Measurements from ENCODE around the gene NGRN.

The NGRN gene

DNA sequence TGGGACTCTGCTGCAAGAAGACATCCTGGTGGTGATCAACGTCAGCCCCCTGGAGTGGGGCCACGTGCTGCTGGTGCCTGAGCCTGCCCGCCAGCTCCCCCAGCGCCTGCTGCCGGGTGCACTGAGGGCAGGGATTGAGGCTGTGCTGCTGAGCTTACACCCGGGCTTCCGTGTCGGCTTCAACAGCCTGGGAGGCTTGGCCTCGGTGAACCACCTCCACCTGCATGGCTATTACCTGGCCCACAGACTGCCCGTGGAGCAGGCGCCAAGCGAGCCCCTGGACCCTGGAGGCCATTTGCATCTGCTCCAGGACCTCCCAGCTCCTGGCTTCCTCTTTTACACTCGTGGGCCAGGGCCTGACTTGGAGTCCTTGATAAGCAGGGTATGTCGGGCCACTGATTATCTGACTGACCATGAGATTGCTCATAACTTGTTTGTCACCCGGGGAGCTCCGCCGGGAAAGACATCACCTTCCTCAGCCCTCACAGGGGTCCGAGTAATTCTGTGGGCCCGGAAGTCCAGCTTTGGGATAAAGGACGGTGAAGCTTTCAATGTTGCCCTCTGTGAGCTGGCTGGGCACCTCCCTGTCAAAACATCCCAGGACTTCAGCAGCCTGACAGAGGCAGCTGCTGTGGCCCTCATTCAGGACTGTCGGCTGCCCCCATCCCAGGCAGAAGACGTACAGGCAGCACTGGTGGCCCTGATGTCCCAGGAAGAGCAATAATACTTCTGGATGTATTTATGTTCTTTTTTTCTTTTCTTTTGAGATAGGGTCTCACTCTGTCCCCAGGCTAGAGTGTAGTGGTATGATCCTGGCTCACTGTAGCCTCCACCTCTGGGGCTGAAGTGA, 23.9 kb upstream of the NGRN start:
- DNase-seq (ENCODE audit: low read depth) = no peak
- TF ChIP-seq, protein P1, sequence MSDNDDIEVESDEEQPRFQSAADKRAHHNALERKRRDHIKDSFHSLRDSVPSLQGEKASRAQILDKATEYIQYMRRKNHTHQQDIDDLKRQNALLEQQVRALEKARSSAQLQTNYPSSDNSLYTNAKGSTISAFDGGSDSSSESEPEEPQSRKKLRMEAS (IDR thresholded peaks at IDR 0.05; ENCODE audit: low read depth, low read length) = no peak
- TF ChIP-seq MYC (IDR thresholded peaks at IDR 0.05; ENCODE audit: low read depth, low read length) (no peak), POLR2A (IDR thresholded peaks at IDR 0.05; ENCODE audit: extremely low read depth, insufficient read length) (no peak)
- TF ChIP-seq, protein P2, sequence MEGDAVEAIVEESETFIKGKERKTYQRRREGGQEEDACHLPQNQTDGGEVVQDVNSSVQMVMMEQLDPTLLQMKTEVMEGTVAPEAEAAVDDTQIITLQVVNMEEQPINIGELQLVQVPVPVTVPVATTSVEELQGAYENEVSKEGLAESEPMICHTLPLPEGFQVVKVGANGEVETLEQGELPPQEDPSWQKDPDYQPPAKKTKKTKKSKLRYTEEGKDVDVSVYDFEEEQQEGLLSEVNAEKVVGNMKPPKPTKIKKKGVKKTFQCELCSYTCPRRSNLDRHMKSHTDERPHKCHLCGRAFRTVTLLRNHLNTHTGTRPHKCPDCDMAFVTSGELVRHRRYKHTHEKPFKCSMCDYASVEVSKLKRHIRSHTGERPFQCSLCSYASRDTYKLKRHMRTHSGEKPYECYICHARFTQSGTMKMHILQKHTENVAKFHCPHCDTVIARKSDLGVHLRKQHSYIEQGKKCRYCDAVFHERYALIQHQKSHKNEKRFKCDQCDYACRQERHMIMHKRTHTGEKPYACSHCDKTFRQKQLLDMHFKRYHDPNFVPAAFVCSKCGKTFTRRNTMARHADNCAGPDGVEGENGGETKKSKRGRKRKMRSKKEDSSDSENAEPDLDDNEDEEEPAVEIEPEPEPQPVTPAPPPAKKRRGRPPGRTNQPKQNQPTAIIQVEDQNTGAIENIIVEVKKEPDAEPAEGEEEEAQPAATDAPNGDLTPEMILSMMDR (IDR thresholded peaks at IDR 0.05; ENCODE audit: low read depth, low read length) = no peak
- H3K4me3 ChIP-seq (ENCODE audit: low read depth, low read length) = no peak overlapping the region

DNA sequence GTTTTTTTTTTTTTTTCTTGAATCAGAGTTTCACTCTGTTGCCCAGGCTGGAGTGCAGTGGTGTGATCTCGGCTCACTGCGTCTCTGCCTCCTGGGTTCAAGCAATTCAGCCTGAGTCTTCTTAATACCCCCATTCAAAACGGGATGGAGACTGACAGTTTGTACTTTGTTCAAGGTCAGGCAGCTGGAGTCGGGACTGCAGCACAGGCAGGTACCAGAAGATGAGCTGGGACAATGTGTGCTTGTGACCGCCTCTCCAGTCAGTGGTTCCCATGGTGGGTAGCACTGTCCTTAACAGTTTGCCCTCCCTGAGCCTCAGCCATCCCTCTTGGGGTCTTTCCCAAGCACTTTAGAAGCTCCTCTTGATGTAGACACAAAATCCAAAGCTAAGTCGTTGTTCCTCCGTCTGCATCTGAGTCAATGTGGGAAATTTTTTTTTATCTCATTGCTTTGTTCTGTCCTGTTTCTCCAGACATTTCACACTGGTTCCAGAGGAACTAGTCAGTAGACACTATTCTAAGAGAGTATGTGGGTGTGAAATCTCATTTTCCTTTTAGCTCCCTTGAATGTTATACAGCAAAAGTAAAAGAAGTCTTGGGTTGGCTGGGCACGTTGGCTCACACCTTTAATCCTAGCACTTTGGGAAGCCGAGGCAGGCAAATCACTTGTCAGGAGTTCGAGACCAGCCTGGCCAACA, 21.4 kb upstream of the NGRN start:
- TF ChIP-seq POLR2A (IDR thresholded peaks at IDR 0.05; ENCODE audit: extremely low read depth, insufficient read length) (no peak), MYC (IDR thresholded peaks at IDR 0.05; ENCODE audit: low read depth, low read length) (no peak)
- TF ChIP-seq, protein P2 (IDR thresholded peaks at IDR 0.05; ENCODE audit: low read depth, low read length) = no peak
- TF ChIP-seq, protein P1 (IDR thresholded peaks at IDR 0.05; ENCODE audit: low read depth, low read length) = no peak
- H3K4me3 ChIP-seq (ENCODE audit: low read depth, low read length) = no peak overlapping the region
- DNase-seq (ENCODE audit: low read depth) = no peak

DNA sequence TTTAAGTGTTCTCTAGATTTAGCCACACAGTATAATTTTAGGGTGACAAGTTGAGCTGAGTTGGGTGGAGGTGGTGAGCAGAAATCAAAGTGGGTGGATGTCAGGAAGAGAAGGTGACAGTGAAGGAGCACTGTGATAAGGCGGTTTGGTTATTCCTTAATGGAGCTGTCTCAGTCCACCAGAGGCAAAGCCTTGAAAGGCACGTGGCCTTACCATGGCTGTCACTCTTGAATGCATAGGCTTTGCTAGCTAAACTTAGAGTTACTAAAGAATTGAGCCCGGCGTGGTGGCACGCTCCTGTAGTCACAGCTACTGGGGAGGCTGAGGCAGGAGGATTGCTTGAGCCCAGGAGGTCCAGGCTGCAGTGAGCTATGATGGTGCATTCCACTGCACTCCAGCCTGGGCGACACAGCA, 16.7 kb upstream of the NGRN start:
- no peak for DNase-seq (ENCODE audit: low read depth)
- TF ChIP-seq, protein P1 (IDR thresholded peaks at IDR 0.05; ENCODE audit: low read depth, low read length) = no peak
- TF ChIP-seq, protein P2 (IDR thresholded peaks at IDR 0.05; ENCODE audit: low read depth, low read length) = no peak
- TF ChIP-seq POLR2A (IDR thresholded peaks at IDR 0.05; ENCODE audit: extremely low read depth, insufficient read length) = no peak
- H3K4me3 ChIP-seq (ENCODE audit: low read depth, low read length) = no peak overlapping the region

DNA sequence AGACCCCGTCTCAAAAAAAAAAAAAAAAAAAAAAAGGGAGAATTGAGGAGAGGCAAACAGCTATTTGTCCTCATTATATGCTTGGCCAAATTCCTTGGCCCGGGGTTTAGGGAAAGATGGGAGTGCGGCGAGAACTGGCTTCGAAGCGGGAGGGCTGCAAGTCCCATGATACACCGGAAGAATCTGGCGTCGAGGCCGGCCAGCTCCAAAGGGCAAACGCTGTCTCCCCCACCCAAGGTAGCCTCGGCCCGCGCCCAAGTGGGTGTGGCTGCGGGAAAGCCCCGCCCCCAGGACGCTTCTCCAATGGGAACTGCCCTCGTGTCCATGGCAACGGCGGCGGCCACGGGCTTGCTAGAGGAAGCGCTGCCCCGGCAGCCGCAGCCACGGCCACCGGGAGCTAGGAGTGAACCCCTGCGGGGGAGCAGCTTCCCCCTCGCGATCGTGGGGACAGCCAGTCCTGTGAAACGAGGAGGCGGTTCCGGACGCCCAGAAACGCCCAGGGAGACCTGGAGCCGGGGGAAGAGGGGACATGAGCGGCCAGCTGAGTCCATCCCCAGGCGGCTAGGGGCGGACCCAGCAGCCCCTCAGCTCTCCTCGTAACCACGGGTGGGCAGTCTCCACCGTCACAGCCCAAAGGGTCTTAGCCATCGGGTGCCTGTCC, 16.1 kb upstream of the NGRN start, which contains the start of gene TTLL13:
TSS of gene TTLL13 (plus strand) at position 354 of the 661 bp plus-strand sequence. CDS start 1,075 bp downstream, outside the sequence.
- H3K4me3 ChIP-seq (ENCODE audit: low read depth, low read length) = peak within 1 kb of the TSS; percentile 49
- TF ChIP-seq, protein P2 (IDR thresholded peaks at IDR 0.05; ENCODE audit: low read depth, low read length) = no peak
- TF ChIP-seq, protein P1 (IDR thresholded peaks at IDR 0.05; ENCODE audit: low read depth, low read length) = peak; percentile 40; the same call in 1 of the 2 replicates
- no peak for TF ChIP-seq POLR2A (IDR thresholded peaks at IDR 0.05; ENCODE audit: extremely low read depth, insufficient read length)
- TF ChIP-seq MYC (IDR thresholded peaks at IDR 0.05; ENCODE audit: low read depth, low read length) = 0 out of 2 replicates have a peak, but pooled peaks have one; percentile 40
- peak; percentile 87 for DNase-seq (ENCODE audit: low read depth)

DNA sequence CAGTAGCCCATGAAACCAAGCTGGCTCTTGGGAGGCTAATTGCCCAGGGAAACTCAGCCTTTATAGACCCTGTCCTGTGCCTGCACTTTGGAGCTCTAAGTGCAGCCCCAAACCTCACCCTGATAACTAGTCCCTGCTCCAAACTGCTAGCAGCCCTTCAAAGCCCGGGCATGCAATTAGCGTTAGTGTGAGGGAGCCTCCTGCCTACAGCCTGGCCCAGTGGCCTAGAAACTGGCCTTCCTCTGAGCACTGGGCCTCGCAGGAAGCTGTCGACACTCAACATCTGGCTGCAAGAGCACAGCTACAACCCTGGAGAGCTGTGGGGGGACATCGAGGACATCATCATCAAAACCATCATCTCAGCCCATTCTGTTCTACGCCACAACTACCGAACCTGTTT, 7.7 kb upstream of the NGRN start:
- DNase-seq (ENCODE audit: low read depth) = no peak
- no peak overlapping the region for H3K4me3 ChIP-seq (ENCODE audit: low read depth, low read length)
- TF ChIP-seq, protein P1 (IDR thresholded peaks at IDR 0.05; ENCODE audit: low read depth, low read length) = no peak
- no peak for TF ChIP-seq MYC (IDR thresholded peaks at IDR 0.05; ENCODE audit: low read depth, low read length)
- TF ChIP-seq POLR2A (IDR thresholded peaks at IDR 0.05; ENCODE audit: extremely low read depth, insufficient read length) = no peak
- TF ChIP-seq, protein P2 (IDR thresholded peaks at IDR 0.05; ENCODE audit: low read depth, low read length) = no peak

Data from NB4 (cell line).